Measurements from ENCODE around the gene PEX26.

GRCh38 chr22:18044548-18045271 is 33.1 kb upstream of the PEX26 start:
- no peak for TF ChIP-seq CTCF (IDR thresholded peaks at IDR 0.05; ENCODE audit: low read depth, low read length, missing input control)
- peak; percentile 83 for TF ChIP-seq YY1 (IDR thresholded peaks at IDR 0.05)
- TF ChIP-seq JUND (IDR thresholded peaks at IDR 0.05) = peak; percentile 51 to 86
- TF ChIP-seq EGR1 (IDR thresholded peaks at IDR 0.05; ENCODE audit: low read depth in 2 of 2) = peak in 1 of 2 donors; percentile 33
- no peak for TF ChIP-seq RAD21 (IDR thresholded peaks at IDR 0.05)
- TF ChIP-seq ZBTB33 (IDR thresholded peaks at IDR 0.05) = peak; percentile 82
- peak; percentile 88 for TF ChIP-seq HNF4G (IDR thresholded peaks at IDR 0.05)
- TF ChIP-seq MAX (IDR thresholded peaks at IDR 0.05) = peak; percentile 87
- TF ChIP-seq FOXA2 (IDR thresholded peaks at IDR 0.05) = peak; percentile 41
- peak in 1 of 2 donors; percentile 45 for TF ChIP-seq GABPA (IDR thresholded peaks at IDR 0.05 in 1 of 2, conservative IDR thresholded peaks at IDR 0.05 in 1 of 2)
- TF ChIP-seq RXRA (IDR thresholded peaks at IDR 0.05) = peak; percentile 89
- TF ChIP-seq REST (IDR thresholded peaks at IDR 0.05) = peak; percentile 53
- TF ChIP-seq ATF3 (IDR thresholded peaks at IDR 0.05) = peak; percentile 48

All from liver (tissue), 3 donors.